Pancreas (tissue), 10 donors: ENCODE results near the gene IL7R. TPM values are rescaled to one million over a fixed set of nuclear protein-coding genes. Genes with fewer than 3 reads are reported as not detected.

Experiments used
- ATAC-seq, 4 donors: fragments of 200-7000 bp; cut with Tn5 transposase; one replicate each; pipeline versions ENCODE4 v1.8.0 to v1.9.1; 2020; ENCODE audit warnings: mild to moderate bottlenecking in 4 of 4, moderate library complexity in 4 of 4
- DNase-seq, 6 donors: peaks; one replicate each; pipeline ENCODE4 v3.0.0-alpha.2; 2020
- FAIRE-seq: peaks from 2 replicates; lab custom pipeline; 2012; peaks lifted over from hg19 to GRCh38; lab: Jason Lieb, UNC
- H3K27ac ChIP-seq, 4 donors: fragments of 200-600 bp; sonication (generic); 1 replicate in 3 of 4; 2 replicates in 1 of 4; pipeline versions ENCODE4 v1.5.0 to v1.8.0; 2020
- H3K27me3 ChIP-seq, 4 donors: fragments of 200-600 bp; one replicate each; pipeline ENCODE4 v1.8.0; 2021
- H3K36me3 ChIP-seq, 3 donors: fragments of 200-600 bp; sonication (generic) in 1 of 3; one replicate each; pipeline versions ENCODE4 v1.5.0 to v1.8.0; 2020 to 2021
- H3K4me1 ChIP-seq, 3 donors: fragments of 200-600 bp; one replicate each; pipeline ENCODE4 v1.8.0; 2021
- H3K4me3 ChIP-seq, 4 donors: fragments of 200-600 bp; sonication (generic) in 2 of 4; one replicate each; pipeline versions ENCODE4 v1.5.0 to v1.8.0; 2020 to 2021
- H3K9me3 ChIP-seq, 4 donors: fragments of 200-600 bp; one replicate each; pipeline ENCODE4 v1.8.0; 2021
- CTCF ChIP-seq, 4 donors: fragments of 200-600 bp; sonication (generic) in 3 of 4; IDR thresholded peaks; one replicate each; pipeline versions ENCODE4 v1.5.0 to v1.8.0; 2021; ENCODE audit warnings: antibody characterized with exemption in 4 of 4
- WGBS, 2 donors: extraction: QIAGEN DNeasy Blood & Tissue Kit; methylation state at CpG; one replicate each; pipeline ENCODE4 v1.1.7; 2013; 5-methylcytosine and 5-hydroxymethylcytosine counted together
- intact Hi-C, 3 donors: fragments of 100-400 bp; cut with DNase I; formaldehyde crosslinking; loops; one replicate each; pipeline versions ENCODE4 v1.11.1 to v1.14.2; 2022
- polyA plus RNA-seq, 2 donors: library from polyadenylated mRNA; stranded (reverse); fragments of 200-250 nt; gene quantifications; one replicate each; pipeline ENCODE4 v1.2.3, GENCODE V29; 2013
- total RNA-seq, 6 donors: library from RNA; stranded (reverse); fragmentation: NEBNext Ultra II Directional in 4 of 6; extraction: Animal tissue kit (Norgen Biotek cat#: 25700) in 4 of 6; gene quantifications; one replicate each; pipeline versions ENCODE4 v1.2.1 to v1.2.4, GENCODE V29; 2021 to 2023
- donor health status: healthy with polysubstance abuse.
- donor health status: DM: no; HTN: no; CAD: no; lungs with moderate emphysema.
- donor health status: DM: no; HTN: no; CAD: no.
- donor health status: control.
- donor health status: control.
- donor health status: Bipolar disorder and iron deficiency.
- donor health status: DM: yes; HTN: yes; CAD: no.
- donor health status: DM: no; HTN: no; CAD: no.
- donor health status: DM: no; HTN: no; CAD: no.
- donor health status: DM: yes; HTN: yes; CAD: no.

The IL7R gene
- total and polyA plus RNA-seq, 8 donors, result 0.04 to 3.9 (median 1.3) TPM

GRCh38 chr5:35821513-35821912, 35.2 kb upstream of the IL7R start:
- DNase-seq (no peak), FAIRE-seq (no peak), ATAC-seq (no peak)
- 64 to 73% methylated on average over 2 of the region's 2 CpGs for WGBS, 2 donors
- Histone ChIP-seq H3K27ac (no peak overlapping the region), H3K9me3 (no peaks in the 10 kb centered on the region), H3K4me1 (no peaks in the 10 kb centered on the region), H3K36me3 (no peaks in the 10 kb centered on the region), H3K27me3 (no peaks in the 10 kb centered on the region), H3K4me3 (no peak overlapping the region)
- TF ChIP-seq CTCF (IDR thresholded peaks at IDR 0.05), result no peak
- intact Hi-C loops, result no loop called here

GRCh38 chr5:35822511-35822910, 34.2 kb upstream of the IL7R start:
- no peak for FAIRE-seq
- Histone ChIP-seq H3K36me3 (no peaks in the 10 kb centered on the region), H3K27me3 (no peaks in the 10 kb centered on the region), H3K9me3 (no peaks in the 10 kb centered on the region), H3K4me3 (no peak overlapping the region), H3K27ac (no peak overlapping the region), H3K4me1 (no peaks in the 10 kb centered on the region)
- ATAC-seq, result no peak
- intact Hi-C loops, result no loop called here
- 79 to 86% methylated on average over 8 of the region's 8 CpGs for WGBS, 2 donors
- DNase-seq, result no peak
- no peak for TF ChIP-seq CTCF (IDR thresholded peaks at IDR 0.05)

GRCh38 chr5:35823347-35824098, 33.2 kb upstream of the IL7R start:
- 59 to 80% methylated on average over 7 of the region's 7 CpGs for WGBS, 2 donors
- FAIRE-seq (no peak), ATAC-seq (no peak)

GRCh38 chr5:35826056-35826455, 30.6 kb upstream of the IL7R start:
- DNase-seq (no peak), FAIRE-seq (no peak), ATAC-seq (no peak)
- Histone ChIP-seq H3K27me3 (no peaks in the 10 kb centered on the region), H3K4me3 (no peak overlapping the region), H3K27ac (no peak overlapping the region), H3K4me1 (no peaks in the 10 kb centered on the region), H3K36me3 (no peaks in the 10 kb centered on the region), H3K9me3 (no peaks in the 10 kb centered on the region)
- no peak for TF ChIP-seq CTCF (IDR thresholded peaks at IDR 0.05)
- intact Hi-C loops, result no loop called here
- 69 to 84% methylated on average over 2 to 3 of the region's 3 CpGs for WGBS, 2 donors

More at GRCh38 chr5:35823347-35824098, 33.2 kb upstream of the IL7R start:
- Histone ChIP-seq H3K4me3 (no peak overlapping the region), H3K27me3 (no peaks in the 10 kb centered on the region), H3K4me1 (no peaks in the 10 kb centered on the region), H3K27ac (no peak overlapping the region), H3K9me3 (no peaks in the 10 kb centered on the region), H3K36me3 (no peaks in the 10 kb centered on the region)
- DNase-seq, result no peak
- intact Hi-C loops, result no loop called here
- no peak for TF ChIP-seq CTCF (IDR thresholded peaks at IDR 0.05)

- TF ChIP-seq CTCF (IDR thresholded peaks at IDR 0.05), result no peak
- intact Hi-C loops, result no loop called here
- Histone ChIP-seq H3K36me3 (no peaks in the 10 kb centered on the region), H3K27me3 (no peaks in the 10 kb centered on the region), H3K27ac (no peak overlapping the region), H3K9me3 (no peaks in the 10 kb centered on the region), H3K4me3 (no peak overlapping the region), H3K4me1 (no peaks in the 10 kb centered on the region)
- DNase-seq (no peak), ATAC-seq (no peak), FAIRE-seq (no peak)
- WGBS, 2 donors, result 66 to 80% methylated on average over 2 of the region's 2 CpGs
These were observed 30.1 kb upstream of the IL7R start for GRCh38 chr5:35826554-35826953.
